HUDEP-2 (cell line): Measurements from ENCODE around the gene SMOC2.
A peak's percentile ranks its signal among the peaks of the same experiment; 100 is the strongest.
"Not testable (repeated sequence)": the region's sequence is repeated elsewhere in the genome, so short reads cannot be mapped to it uniquely, and the experiment has no call there.

Experiments used
- DNase-seq, 76 experiments: peaks; one replicate each; lab custom pipeline; 2025; ENCODE audit not compliant: unreplicated experiment in 76 of 76; lab: John Stamatoyannopoulos, UW

SMOC2 gene

GRCh38 chr6:168699631-168700295, 258.8 kb downstream of the SMOC2 start:
- DNase-seq: no peak

GRCh38 chr6:168700880-168701279, 259.9 kb downstream of the SMOC2 start:
- no peak for DNase-seq

DNA sequence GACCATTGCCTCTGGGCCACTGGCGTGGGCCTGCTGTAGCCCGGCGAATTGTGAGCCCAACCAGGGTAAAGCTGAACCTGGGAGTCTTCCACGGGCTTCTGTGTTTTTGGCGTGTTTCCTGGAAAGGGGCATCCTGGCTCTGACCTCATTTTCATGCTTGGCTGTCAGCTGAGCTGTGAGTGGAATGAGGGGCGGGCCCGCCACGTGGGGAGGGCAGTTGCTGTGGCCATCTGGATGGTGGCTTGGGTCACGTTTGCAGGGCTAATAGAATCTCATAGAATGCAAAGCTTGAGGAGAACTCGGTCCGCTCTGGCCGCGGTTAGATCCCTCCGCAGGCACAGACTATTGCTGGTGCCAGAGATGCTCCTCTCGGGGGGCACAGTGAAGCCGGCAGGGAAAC, 263.0 kb downstream of the SMOC2 start:
- no peak for DNase-seq

DNA sequence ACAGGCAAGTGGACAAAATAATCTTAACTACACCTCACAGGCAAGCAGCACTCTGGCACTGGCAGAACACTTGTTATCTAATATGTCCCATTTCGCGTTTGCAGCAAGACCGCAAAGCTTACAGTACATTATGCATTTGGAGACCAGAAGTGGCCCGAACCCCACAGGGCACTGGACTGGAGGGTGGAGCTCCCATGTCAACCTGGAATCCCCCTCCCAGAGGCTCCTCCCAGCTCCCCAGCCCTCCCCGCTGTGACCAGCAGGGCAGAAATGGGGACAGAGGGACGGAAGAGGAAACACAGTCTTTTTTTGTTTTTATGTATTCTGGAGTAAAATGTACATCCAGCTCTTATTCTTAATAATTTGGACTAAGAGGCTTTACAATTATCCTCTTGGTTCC, 263.7 kb downstream of the SMOC2 start:
- peak in 15 of 76 experiments; percentile 5 to 77 (median 39) for DNase-seq

GRCh38 chr6:168705271-168705670, 264.3 kb downstream of the SMOC2 start:
- not testable (repeated sequence) for DNase-seq

GRCh38 chr6:168706471-168707177, 265.6 kb downstream of the SMOC2 start:
- no peak for DNase-seq

DNA sequence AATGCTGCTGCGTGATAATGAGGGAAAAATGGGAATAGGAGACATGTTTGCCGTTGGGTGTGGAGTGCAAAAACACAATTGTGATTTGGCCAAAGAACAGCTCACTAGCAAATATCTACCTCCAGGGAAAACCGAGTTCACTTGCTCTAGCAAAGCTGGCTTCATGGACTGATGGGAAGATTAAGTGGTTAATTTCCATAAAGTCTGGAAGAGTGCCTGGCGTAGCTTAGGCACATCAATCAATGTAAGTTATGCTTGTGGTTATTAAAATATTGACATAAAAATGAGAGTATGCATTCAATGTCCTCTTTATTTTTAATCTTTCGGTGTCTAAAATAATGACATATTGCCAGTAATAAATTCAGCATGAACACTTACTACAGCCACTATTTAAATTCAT, 267.5 kb downstream of the SMOC2 start:
- DNase-seq: no peak

- DNase-seq: no peak
Observed at GRCh38 chr6:168708984-168709383, 268.0 kb downstream of the SMOC2 start.

DNA sequence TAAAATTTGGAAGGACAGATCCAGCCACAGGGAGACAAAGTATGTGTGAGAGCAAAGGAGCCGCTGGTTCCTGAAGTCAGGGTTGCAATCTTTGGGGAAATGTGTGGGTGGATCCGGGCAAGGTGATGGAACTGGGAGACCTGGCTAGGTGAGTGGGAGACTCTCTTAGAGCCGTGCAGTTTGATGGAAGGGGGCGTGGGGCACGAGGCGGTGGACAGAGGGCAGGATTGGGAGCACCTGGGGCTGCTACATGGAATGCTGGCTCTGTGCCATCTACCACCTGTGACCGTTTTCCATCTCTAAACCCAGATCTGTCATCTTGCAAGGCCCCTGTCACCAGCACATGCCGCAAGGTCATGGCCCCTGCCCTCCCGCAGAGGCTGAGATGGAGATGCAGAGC, 268.4 kb downstream of the SMOC2 start:
- no peak for DNase-seq

- no peak for DNase-seq
Observed at GRCh38 chr6:168709991-168710390, 269.0 kb downstream of the SMOC2 start.

DNA sequence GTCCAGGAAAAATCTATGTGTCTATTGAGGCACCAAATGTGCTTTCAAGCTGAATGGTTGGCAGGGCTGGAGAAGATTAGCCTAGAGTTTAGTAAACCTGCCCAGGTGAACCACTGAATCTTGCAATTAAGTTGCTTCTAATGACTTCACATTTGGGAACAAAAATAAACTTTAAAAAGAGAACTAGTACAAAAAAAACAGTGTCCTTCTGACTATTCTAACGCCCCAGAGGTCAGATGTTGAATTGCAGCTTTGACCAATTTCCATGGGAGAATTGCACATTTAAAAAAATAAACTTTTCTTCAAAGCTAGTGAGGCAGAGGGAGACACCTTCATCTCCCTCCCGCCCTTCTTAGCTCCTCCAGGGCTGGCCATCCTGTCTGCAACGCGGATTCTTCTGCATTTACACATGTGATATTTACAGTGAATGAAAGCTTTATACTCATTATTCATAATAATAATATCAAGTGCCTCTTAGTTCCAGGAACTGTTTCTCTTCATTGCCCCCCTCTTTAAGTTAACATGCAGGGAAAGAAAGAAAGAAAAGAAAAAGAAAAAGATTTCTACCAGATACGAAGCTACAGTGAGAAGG, 270.2 kb downstream of the SMOC2 start:
- peak in 1 of 76 experiments; percentile 9 for DNase-seq

- no peak for DNase-seq
Observed at GRCh38 chr6:168711666-168712300, 270.8 kb downstream of the SMOC2 start.

DNA sequence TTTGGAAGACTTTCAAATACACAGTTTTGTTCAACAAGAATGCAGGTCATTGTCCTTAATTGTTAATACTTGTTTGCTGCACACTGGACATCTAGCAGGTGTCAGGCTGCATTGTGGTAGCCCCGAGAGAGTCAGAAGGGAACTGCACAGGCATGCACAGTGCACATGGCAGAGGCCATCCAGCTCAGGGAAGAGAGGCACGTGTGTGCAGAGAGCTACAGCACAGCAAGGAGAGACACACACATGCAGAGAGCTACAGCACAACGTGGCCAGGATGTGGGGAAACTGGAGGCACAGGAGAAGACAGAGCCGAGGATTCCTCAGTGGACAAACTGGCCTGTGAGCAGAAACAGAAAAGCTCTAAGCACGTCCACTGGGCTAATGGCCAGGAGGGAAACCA, 272.0 kb downstream of the SMOC2 start:
- DNase-seq: no peak

- peak in 27 of 76 experiments; percentile 3 to 59 (median 23) for DNase-seq
Observed at GRCh38 chr6:168713839-168714238, 272.9 kb downstream of the SMOC2 start.

DNA sequence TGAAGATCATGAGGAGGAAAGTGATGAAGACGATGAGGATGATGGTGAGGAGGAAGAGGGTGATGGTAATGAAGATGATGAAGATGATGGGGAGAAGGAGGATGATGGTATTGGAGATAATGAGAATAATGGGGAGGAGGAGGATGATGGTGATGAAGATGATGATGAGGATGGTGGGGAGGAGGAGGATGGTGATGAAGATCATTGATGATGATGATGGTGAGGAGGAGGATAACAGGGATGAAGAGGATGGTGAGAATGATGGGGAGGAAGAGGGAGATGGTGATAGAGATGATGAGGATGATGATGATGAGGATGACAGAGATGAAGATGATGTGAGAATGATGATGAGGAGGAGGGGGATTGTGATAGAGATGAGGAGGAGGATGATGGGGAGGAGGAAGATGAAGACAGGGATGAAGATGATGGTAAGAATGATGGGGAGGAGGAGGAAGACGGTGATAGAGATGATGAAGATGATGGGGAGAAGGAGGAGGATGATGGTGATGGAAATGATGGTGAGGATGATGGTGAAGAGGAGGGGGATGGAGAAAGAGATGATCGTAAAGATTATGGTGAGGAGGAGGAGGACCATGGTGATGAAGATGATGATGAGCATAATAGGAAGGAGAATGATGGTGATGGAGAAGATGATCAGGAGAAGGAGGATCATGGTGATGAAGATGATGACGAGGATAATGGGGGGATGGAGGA, 273.7 kb downstream of the SMOC2 start:
- DNase-seq: no peak

DNA sequence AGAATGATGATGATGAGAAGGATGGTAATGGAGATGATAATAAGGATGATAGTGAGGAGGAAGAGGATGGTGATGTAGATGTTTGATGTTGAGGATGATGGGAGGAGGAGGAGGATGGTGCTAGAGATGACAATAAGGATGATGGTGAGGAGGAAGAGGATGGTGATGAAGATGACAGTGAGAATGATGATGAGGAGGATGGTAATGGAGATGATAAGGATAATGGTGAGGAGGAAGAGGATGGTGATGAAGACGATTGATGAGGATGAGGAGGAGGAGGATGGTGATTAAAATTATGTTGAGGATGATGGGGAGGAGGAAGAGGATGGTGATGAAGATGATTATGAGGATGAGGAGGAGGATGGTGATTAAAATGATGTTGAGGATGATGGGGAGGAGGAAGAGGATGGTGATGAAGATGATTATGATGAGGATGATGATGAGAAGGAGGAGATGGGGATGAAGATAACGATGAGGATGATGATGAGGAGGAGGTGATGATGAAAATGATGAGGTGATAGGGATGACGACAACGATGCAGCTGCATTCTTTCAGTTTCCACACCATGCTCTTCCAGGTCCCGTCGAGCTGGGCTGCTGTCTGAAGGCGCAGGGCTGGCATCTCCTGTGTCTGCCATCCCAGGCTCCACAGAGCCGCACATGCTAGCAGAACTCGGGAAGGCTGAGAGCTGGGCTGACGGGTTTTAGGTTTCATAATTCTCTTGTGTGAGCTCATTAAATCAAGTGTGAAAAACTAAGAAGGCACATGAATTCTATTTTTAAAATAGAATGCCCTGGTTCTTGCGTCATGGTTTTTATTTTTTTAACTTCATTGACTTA, 274.9 kb downstream of the SMOC2 start:
- DNase-seq: no peak

GRCh38 chr6:168716581-168716980, 275.6 kb downstream of the SMOC2 start:
- DNase-seq: no peak

GRCh38 chr6:168717491-168717890, 276.5 kb downstream of the SMOC2 start:
- DNase-seq: no peak
